Body of pancreas (tissue), 4 donors: Measurements from ENCODE around the gene RAMP3.

Experiments
- CTCF ChIP-seq, 7 experiments: fragments of 450-650 bp in 4 of 7; fragments of 200-600 bp in 3 of 7; sonication (generic) in 3 of 7; IDR thresholded peaks; one replicate each; pipeline ENCODE4 v1.5.1; 2016 to 2019; ENCODE audit warnings: antibody characterized with exemption in 7 of 7
- POLR2A ChIP-seq, 3 donors: fragments of 450-650 bp; IDR thresholded peaks; one replicate each; pipeline ENCODE4 v1.6.1; 2016; ENCODE audit warnings: antibody characterized with exemption in 3 of 3, mild to moderate bottlenecking in 2 of 3

GRCh38 chr7:45129906-45130305, 27.7 kb upstream of the RAMP3 start:
- TF ChIP-seq POLR2A (IDR thresholded peaks at IDR 0.05): no peak
- no peak for TF ChIP-seq CTCF (IDR thresholded peaks at IDR 0.05)
